ENCODE measurements around the gene NAV3.

DNA sequence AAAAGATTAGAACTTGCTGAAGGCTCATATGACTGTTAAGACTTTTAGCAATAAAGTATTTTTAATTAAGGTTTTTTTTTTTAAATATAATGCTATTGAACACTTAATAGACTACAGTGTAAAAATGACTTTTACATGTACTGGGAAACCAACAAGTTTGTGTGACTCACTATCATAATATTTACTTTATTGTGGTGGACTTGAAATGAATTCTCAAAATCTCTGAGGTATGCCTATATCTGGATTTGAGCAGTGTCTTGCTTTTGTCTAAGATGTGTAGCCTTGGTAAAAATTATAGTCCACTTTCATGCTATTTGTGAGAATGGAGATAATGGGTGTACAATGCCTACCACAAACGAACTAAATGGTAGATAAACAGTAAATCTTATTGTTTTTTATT lies 33.9 kb upstream of the NAV3 start:
- no peak for TF ChIP-seq EZH2 (IDR thresholded peaks at IDR 0.05; ENCODE audit: low read depth, unreplicated experiment)
- TF ChIP-seq CTCF (conservative IDR thresholded peaks at IDR 0.05; ENCODE audit: low read depth in 2 of 2), result no peak
